NCI-H2227 (cell line): ENCODE results near the gene TCAP.

Experiments used
- DNase-seq: peaks from one replicate; lab custom pipeline; 2025; ENCODE audit not compliant: unreplicated experiment; lab: John Stamatoyannopoulos, UW

TCAP gene

GRCh38 chr17:39628655-39629493, 36.3 kb upstream of the TCAP start:
- no peak for DNase-seq

- no peak for DNase-seq
Observed at GRCh38 chr17:39629494-39629880, 35.7 kb upstream of the TCAP start.

GRCh38 chr17:39629898-39630297, 35.3 kb upstream of the TCAP start:
- DNase-seq: no peak

GRCh38 chr17:39631403-39631802, 33.7 kb upstream of the TCAP start:
- no peak for DNase-seq

GRCh38 chr17:39632153-39632941, 32.8 kb upstream of the TCAP start:
- DNase-seq: no peak

GRCh38 chr17:39633570-39634183, 31.5 kb upstream of the TCAP start:
- no peak for DNase-seq

GRCh38 chr17:39634384-39634871, 30.7 kb upstream of the TCAP start:
- DNase-seq: peak; percentile 61

- DNase-seq: no peak
Observed at GRCh38 chr17:39635614-39636176, 29.5 kb upstream of the TCAP start.

GRCh38 chr17:39636587-39636926, 28.6 kb upstream of the TCAP start:
- DNase-seq: no peak

- peak; percentile 93 for DNase-seq
Observed at GRCh38 chr17:39636927-39637736, 28.0 kb upstream of the TCAP start, which contains the start of gene STARD3. TSS of gene STARD3 (plus strand) at chr17:39637144. CDS start at chr17:39653532, 16,388 bp downstream.

- no peak for DNase-seq
Observed at GRCh38 chr17:39638317-39638716, 26.8 kb upstream of the TCAP start.

- DNase-seq: no peak
Observed at GRCh38 chr17:39639043-39639442, 26.1 kb upstream of the TCAP start.

- no peak for DNase-seq
Observed at GRCh38 chr17:39639566-39640458, 25.3 kb upstream of the TCAP start.

GRCh38 chr17:39640591-39641031, 24.5 kb upstream of the TCAP start:
- DNase-seq: no peak

- DNase-seq: no peak
Observed at GRCh38 chr17:39641097-39641496, 24.1 kb upstream of the TCAP start.

GRCh38 chr17:39641883-39642282, 23.3 kb upstream of the TCAP start:
- DNase-seq: no peak

GRCh38 chr17:39642291-39643074, 22.7 kb upstream of the TCAP start:
- no peak for DNase-seq

GRCh38 chr17:39643271-39643670, 21.9 kb upstream of the TCAP start:
- DNase-seq: no peak

GRCh38 chr17:39647256-39647655, 17.9 kb upstream of the TCAP start:
- DNase-seq: no peak
